ENCODE measurements around the gene NEMP2.

- TF ChIP-seq CTCF (IDR thresholded peaks at IDR 0.05) (no peak), EZH2phosphoT487 (IDR thresholded peaks at IDR 0.05) (no peak)
Measured at GRCh38 chr2:190455358-190456095, 79.0 kb downstream of the NEMP2 start.
